NCI-H226 (cell line): ENCODE data around the gene LZTS2.

Source experiments
- DNase-seq: peaks from one replicate; pipeline ENCODE4 v3.0.0-alpha.2; 2015

LZTS2 gene

GRCh38 chr10:101056365-101057151 is 57.0 kb downstream of the LZTS2 start:
- no peak for DNase-seq
